ENCODE data around the gene COA6. TPM values are rescaled to one million over a fixed set of nuclear protein-coding genes. Genes with fewer than 3 reads are reported as not detected.

The COA6 gene
- total RNA-seq: 10 to 100 TPM; 33.9 to 64.5 TPM

GRCh38 chr1:234373064-234373958 lies at the start of gene COA6:
COA6 (plus strand) TSS chr1:234373456; CDS start chr1:234373467, 11 bp downstream.
- H3K9ac ChIP-seq (ENCODE audit: low read depth in 2 of 2, low read length in 2 of 2): peak within 1 kb of the TSS; percentile 90 to 98
- peak within 1 kb of the TSS; percentile 87 for H3K27ac ChIP-seq
- no peak for TF ChIP-seq CTCF (IDR thresholded peaks at IDR 0.05)
- no peaks in the 10 kb centered on the region for H3K36me3 ChIP-seq
- DNase-seq: peak; percentile 93
- peaks cover 7% of the 10 kb centered on the region for H3K4me1 ChIP-seq
- H3K4me3 ChIP-seq: peak within 1 kb of the TSS; percentile 57
- intact Hi-C loops (cut with DNase I): no loop called here
- no peaks in the 10 kb centered on the region for H3K27me3 ChIP-seq
- no peaks in the 10 kb centered on the region for H3K9me3 ChIP-seq

GRCh38 chr1:234324821-234325220 lies 48.4 kb upstream of the COA6 start:
- no peak for DNase-seq
- TF ChIP-seq CTCF (IDR thresholded peaks at IDR 0.05): no peak
- Histone ChIP-seq H3K4me1 (no peaks in the 10 kb centered on the region), H3K4me3 (no peak overlapping the region), H3K9ac (ENCODE audit: low read depth in 2 of 2, low read length in 2 of 2) (no peak overlapping the region), H3K27me3 (no peaks in the 10 kb centered on the region), H3K36me3 (no peaks in the 10 kb centered on the region), H3K9me3 (no peaks in the 10 kb centered on the region), H3K27ac (no peak overlapping the region)
- intact Hi-C loops (cut with DNase I): no loop called here

- Histone ChIP-seq H3K9ac (ENCODE audit: low read depth in 2 of 2, low read length in 2 of 2) (no peak overlapping the region), H3K27me3 (no peaks in the 10 kb centered on the region), H3K9me3 (no peaks in the 10 kb centered on the region), H3K27ac (no peak overlapping the region), H3K4me1 (no peaks in the 10 kb centered on the region), H3K36me3 (no peaks in the 10 kb centered on the region), H3K4me3 (peak overlapping the region; percentile 18)
- intact Hi-C loops (cut with DNase I): no loop called here
- DNase-seq: no peak
- no peak for TF ChIP-seq CTCF (IDR thresholded peaks at IDR 0.05)
Observed at GRCh38 chr1:234325878-234326496, 47.3 kb upstream of the COA6 start.

GRCh38 chr1:234326497-234327366 lies 46.5 kb upstream of the COA6 start:
- H3K4me1 ChIP-seq: no peaks in the 10 kb centered on the region
- no peaks in the 10 kb centered on the region for H3K36me3 ChIP-seq
- H3K4me3 ChIP-seq: peak overlapping the region; percentile 18
- H3K9me3 ChIP-seq: no peaks in the 10 kb centered on the region
- H3K9ac ChIP-seq (ENCODE audit: low read depth in 2 of 2, low read length in 2 of 2): no peak overlapping the region
- H3K27me3 ChIP-seq: no peaks in the 10 kb centered on the region
- TF ChIP-seq CTCF (IDR thresholded peaks at IDR 0.05): peak; percentile 63
- H3K27ac ChIP-seq: no peak overlapping the region
- peak; percentile 66 for DNase-seq
- intact Hi-C loops (cut with DNase I): no loop called here

GRCh38 chr1:234327577-234328164 lies 45.6 kb upstream of the COA6 start:
- Histone ChIP-seq H3K9me3 (no peaks in the 10 kb centered on the region), H3K9ac (ENCODE audit: low read depth in 2 of 2, low read length in 2 of 2) (no peak overlapping the region), H3K4me3 (no peak overlapping the region), H3K27me3 (no peaks in the 10 kb centered on the region), H3K36me3 (no peaks in the 10 kb centered on the region), H3K4me1 (no peaks in the 10 kb centered on the region), H3K27ac (no peak overlapping the region)
- no peak for DNase-seq
- TF ChIP-seq CTCF (IDR thresholded peaks at IDR 0.05): no peak
- intact Hi-C loops (cut with DNase I): no loop called here
